ENCODE measurements around the gene PTTG1IP.

PTTG1IP gene

DNA sequence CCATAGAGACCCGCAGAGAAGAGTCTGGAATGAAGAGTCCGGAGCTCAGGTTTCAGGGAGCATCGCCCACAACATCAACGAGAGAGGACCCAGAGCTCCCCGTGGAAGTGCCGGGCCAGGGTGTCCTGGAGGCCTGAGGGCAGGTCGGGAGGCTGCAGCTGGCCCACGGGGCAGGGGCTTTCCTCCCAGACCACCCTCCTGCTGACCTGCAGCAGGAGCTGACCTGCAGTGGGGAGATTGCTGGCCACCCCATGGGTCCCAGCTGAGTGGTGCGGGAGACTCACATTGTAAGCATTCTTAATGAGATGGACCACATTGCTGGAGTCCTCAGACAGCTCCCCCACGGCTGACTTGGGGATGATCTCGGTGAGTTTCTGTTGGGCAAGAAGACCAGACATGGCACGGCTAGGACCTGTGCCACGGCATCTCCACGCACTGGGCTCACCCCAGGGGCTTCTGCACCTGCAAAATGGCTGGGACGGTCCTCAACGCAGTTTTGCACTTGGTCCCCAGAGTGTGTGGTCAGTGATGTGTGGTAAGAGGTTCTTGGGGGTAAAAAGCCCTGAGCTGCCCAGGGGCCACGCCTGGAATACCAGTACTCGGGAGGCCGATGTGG is 21.3 kb upstream of the PTTG1IP start:
- DNase-seq = no peak

GRCh38 chr21:44893948-44894656 is 20.6 kb upstream of the PTTG1IP start:
- DNase-seq = no peak

- no peak for DNase-seq
These were observed 19.7 kb upstream of the PTTG1IP start for GRCh38 chr21:44893278-44893556.

DNA sequence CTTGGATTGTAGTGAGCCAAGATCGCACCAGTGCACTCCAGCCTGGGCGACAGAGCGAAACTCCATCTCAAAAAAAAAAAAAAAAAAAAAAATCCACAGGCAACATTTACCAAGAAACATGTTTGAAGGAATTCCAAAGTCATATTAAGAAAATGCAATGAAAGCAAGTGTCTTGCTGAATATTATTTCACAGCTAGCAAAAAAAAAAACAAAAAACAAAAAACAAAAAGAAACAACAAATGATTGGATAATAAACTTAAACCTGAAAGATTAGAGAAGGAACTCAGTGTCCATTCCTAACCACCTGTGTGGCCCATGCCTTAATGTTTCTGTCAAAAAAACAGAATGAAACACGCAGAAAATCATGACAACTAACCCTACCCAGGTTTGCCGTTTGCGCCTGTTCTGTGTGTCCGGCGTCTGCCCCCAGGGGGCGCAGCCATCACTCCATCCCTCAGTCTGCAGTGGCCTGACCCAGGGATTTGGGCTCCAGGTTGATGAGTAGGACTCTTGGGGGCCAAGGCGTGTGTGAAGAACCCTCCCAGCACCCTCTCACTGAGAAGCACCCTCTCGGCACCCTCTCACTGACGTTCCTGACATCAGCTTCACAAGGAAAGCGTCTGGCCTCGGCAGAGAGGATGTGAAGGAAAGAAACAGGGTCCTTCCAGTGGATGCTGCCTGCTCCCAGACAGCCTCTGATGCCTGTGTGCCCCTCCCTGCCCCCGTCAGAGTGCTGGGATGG is 19.2 kb upstream of the PTTG1IP start:
- DNase-seq = no peak

GRCh38 chr21:44892095-44892494 is 18.6 kb upstream of the PTTG1IP start:
- no peak for DNase-seq

DNA sequence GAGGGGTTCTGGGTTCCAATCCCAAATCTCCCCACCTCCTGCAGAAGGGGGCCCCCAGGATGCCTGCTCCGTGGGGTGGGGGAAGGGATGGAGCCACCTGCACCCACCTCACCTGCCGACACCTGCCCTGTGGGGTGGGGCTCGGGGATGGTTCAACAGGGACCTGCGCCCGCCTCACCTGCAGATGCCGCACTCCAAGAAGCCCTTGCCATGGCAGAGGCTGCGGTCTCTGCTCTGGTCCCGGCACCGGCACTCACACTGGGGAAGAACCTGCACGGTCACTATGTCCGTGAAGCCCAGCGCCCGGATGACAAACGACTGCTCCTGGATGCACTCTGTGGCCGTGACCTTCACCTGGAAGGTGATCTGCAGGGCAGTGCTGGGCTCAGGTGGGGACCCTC is 18.1 kb upstream of the PTTG1IP start:
- DNase-seq = no peak

DNA sequence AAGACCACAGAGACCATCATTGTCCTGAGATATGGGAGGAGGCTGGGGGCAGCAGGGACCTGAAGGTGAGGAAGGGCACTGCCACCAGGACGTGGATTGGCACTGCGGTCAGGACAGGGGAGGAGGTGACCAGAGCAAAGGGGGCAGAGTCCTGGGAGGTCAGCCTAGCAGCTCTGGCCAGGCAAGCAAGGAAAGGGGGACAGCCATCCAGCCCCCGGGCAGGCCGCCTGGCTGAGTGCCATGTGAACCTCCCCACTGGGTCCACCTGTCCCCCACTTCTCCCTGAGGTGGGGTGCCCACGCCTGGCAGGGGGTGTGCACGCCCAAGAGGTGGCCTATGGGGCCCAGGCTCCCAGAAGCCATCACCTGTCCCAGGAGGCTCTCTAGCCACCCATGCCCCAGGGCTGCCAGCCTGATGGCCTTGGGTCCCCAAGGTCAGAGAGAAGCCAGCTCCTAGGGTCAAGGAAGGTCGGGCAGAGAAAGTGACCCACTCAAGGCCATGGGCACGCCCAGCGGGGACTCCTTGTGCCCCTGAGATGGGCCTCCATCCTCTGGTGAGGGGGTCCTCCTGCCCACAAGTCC is 17.6 kb upstream of the PTTG1IP start:
- DNase-seq = no peak

DNA sequence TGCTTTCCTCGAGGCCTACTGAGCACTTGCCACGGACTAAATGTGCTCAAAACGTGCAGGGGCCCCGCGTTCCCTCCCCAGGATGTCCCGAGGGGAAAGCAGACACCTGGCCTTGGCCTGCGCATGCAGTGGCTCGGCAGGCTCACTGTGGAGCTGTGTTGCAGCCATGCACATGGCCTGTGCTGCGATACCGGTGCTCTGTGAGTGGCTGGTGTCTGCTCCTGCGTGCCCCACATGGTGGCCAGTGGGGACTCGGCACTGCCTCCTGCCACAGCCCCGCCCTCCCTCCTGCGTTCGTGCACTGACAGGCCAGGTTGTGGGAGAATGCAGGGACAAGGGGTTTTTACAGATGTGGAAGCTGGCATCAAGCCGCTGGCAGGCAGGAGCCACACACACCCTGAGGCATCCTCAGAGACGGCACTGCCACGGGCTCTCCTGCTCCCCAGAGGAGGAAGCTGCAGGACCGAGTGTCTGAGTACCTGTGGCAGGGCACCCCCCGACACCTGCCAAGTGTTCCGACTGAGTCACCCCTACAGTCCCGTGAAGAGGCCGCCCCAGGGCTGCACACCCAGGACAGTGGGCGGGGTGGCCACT is 16.9 kb upstream of the PTTG1IP start:
- no peak for DNase-seq

GRCh38 chr21:44889625-44890337 is 16.3 kb upstream of the PTTG1IP start:
- DNase-seq = no peak

GRCh38 chr21:44888581-44889550 is 15.4 kb upstream of the PTTG1IP start:
- no peak for DNase-seq

GRCh38 chr21:44887807-44888580 is 14.5 kb upstream of the PTTG1IP start:
- DNase-seq = no peak

DNA sequence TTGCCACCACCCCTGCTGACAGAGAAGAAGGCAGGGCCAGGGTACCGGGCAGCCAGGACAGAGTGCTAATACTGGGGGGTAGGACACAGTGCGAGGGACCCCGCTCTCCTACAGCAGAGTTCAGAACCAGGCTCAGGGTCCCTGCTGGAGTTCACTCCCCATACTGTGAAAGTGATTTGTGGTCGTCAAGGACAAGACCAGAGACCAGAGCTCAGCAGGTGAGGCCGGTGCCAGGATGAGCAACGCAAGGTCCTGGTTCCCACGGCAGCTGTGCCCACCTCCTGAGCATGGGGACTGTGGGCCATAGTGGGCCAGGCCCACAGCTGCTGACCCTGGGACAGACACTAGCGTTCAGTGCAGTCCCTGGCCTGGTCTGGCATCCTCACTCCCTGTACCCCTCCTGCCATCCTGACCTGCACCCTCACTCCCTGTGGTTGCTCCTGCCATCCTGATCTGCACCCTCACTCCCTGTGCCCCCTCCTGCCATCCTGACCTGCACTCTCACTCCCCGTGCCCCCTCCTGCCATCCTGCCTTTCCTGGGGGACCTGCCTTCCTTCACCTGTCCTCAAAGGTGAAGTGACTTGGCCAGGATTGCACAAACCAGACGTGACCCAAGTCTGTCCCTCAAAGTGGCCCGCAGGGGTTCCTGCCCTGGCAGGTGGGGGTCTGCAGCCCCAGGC is 13.8 kb upstream of the PTTG1IP start:
- DNase-seq = no peak

- DNase-seq = no peak
These were observed 12.9 kb upstream of the PTTG1IP start for GRCh38 chr21:44886113-44887075.

GRCh38 chr21:44885615-44886014 is 12.1 kb upstream of the PTTG1IP start:
- no peak for DNase-seq

GRCh38 chr21:44884097-44884496 is 10.6 kb upstream of the PTTG1IP start:
- no peak for DNase-seq

DNA sequence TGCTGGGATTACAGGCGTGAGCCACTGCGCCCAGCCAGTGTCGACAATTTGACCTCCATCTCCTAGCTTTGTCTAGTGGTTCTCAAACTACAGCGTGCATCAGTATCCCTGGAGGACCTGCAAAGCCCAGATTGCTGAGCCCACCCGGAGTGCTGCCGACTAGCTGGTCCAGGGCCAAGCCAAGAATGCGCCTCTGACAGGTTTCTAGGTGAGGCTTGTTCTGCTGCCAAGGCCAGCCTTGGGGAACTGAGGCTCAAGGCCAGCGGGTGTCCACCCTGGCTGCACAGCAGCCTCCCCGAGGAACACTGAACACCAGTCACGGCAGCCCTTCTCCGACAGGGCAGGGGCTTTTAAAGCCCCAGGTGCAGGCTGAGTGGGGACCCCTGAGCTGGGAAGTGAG is 9.8 kb upstream of the PTTG1IP start:
- DNase-seq = no peak

DNA sequence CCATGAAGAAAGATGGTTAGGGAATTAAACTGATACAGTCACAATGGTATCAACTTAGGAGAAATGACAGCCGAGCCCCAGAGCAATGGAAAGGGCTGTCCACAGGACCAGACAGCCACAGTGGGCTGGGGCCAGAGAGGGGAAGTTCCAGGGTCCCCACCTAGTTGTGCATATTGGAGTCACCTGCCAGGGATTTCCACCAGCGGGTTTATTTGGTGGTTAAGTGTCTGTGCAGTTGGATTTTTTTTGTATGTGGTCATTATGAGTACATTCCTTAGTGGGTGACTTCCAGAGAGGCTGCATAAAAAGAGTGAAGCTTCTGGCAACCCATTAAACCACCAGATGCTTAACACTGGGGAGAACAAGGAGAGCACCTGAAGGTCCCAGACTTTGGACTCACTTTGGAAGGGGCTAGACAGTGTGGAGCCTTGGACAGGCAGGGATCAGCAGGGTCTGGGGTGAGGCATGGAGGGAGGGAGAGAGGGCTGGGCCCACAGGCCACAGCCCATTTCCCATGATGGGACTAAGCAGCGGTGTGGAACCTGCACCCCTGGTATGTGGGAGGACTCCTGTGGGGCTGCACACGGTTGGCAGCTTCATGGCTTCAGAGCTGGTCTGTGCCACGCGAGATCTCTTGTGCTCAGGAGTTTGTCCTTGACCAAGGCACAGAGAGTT is 7.8 kb upstream of the PTTG1IP start:
- DNase-seq = no peak

- DNase-seq = no peak
These were observed 7.1 kb upstream of the PTTG1IP start for GRCh38 chr21:44880405-44881197.
